ENCODE data around the gene APOBEC3F.
"Not testable (repeated sequence)": the region's sequence is repeated elsewhere in the genome, so short reads cannot be mapped to it uniquely, and the experiment has no call there.

Gene APOBEC3F

DNA sequence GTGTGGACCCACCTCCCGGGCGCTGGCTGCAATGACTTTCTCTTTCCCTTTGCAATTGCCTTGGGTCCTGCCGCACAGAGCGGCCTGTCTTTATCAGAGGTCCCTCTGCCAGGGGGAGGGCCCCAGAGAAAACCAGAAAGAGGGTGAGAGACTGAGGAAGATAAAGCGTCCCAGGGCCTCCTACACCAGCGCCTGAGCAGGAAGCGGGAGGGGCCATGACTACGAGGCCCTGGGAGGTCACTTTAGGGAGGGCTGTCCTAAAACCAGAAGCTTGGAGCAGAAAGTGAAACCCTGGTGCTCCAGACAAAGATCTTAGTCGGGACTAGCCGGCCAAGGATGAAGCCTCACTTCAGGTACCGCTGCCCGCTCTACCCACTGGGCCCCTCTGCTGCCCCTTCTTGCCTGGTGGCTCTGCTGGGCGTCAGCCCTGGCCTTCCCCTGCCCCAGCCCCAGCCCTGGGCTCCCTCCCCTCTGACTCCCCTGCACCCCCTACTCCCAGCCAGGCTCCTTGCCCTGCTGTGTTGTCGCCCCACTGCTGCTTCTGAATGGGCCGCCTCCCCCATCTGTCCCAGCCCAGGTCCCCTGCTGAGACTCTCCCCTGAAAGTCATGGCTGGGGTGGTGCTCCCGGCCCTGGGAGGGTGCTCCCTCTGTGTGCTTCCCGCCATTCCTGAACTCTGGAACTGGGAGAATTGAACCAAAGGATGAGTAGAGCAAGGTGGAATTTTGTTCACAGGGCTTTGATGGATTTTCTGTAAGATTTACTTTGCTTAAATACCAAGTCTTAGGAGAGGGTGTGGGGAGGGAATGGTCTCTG is 36.6 kb downstream of the APOBEC3F start, which contains the start of gene APOBEC3G:
TSS of gene APOBEC3G (plus strand) at position 250 of the 815 bp plus-strand sequence. CDS start at position 337, 87 bp downstream.
- Histone ChIP-seq H3K4me3 (ENCODE audit: low read depth in 1 of 2, low read length in 2 of 2) (peak within 1 kb of the TSS; percentile 64 to 79), H3K4me1 (ENCODE audit: control insufficient read depth in 1 of 2, insufficient read depth in 2 of 2, low read length in 2 of 2) (peaks cover 0 to 12% of the 10 kb centered on the region in 2 donors), H3K27ac (ENCODE audit: low read length) (peak within 1 kb of the TSS; percentile 49)
- not testable (repeated sequence) for H3K36me3 ChIP-seq (ENCODE audit: control insufficient read depth in 1 of 2, insufficient read depth in 2 of 2, low read length in 2 of 2); H3K9me3 ChIP-seq (ENCODE audit: control insufficient read depth in 1 of 2, low read length in 2 of 2); H3K27me3 ChIP-seq (ENCODE audit: low read depth, low read length)

DNA sequence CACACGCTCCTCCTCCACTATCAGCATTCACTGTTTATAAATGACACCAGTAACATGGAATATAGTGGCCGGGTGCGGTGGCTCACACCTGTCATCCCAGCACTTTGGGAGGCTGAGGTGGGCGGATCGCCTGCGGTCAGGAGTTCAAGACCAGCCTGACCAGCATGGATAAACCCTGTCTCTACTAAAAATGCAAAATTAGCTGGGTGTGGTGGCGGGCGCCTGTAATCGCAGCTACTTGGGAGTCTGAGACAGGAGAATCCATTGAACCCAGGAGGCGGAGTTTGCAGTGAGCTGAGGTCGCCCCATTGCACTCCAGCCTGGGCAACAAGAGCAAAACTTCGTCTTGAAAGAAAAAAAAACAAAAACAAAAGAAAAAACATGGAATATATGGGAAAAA is 37.2 kb downstream of the APOBEC3F start:
- peak overlapping the region; percentile 64 to 79 for H3K4me3 ChIP-seq (ENCODE audit: low read depth in 1 of 2, low read length in 2 of 2)
- not testable (repeated sequence) for H3K27ac ChIP-seq (ENCODE audit: low read length); H3K9me3 ChIP-seq (ENCODE audit: control insufficient read depth in 1 of 2, low read length in 2 of 2); H3K27me3 ChIP-seq (ENCODE audit: low read depth, low read length); H3K36me3 ChIP-seq (ENCODE audit: control insufficient read depth in 1 of 2, insufficient read depth in 2 of 2, low read length in 2 of 2)
- peaks cover 0 to 12% of the 10 kb centered on the region in 2 donors for H3K4me1 ChIP-seq (ENCODE audit: control insufficient read depth in 1 of 2, insufficient read depth in 2 of 2, low read length in 2 of 2)

DNA sequence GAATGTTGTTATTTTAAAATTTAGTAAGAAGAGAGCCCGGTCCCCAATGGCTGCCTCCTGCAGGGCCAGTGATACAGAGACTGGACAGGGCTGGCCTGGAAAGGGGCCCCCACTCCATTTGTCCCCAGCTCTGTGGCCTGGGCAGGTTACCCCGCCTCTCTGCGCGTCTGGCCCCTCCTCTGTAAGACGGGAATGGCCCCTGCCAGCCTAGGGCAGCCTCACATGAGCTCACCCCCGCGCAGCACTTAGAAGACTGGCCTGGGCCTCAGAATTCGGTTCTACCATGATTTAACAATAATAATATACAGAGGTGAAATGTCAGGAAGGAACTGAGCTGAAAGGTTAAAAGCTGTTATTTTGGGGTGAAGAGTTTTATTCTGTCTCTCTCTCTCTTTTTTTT is 37.7 kb downstream of the APOBEC3F start:
- H3K36me3 ChIP-seq (ENCODE audit: control insufficient read depth in 1 of 2, insufficient read depth in 2 of 2, low read length in 2 of 2) = peaks cover 0 to 5% of the 10 kb centered on the region in 2 donors
- H3K9me3 ChIP-seq (ENCODE audit: control insufficient read depth in 1 of 2, low read length in 2 of 2) = no peaks in the 10 kb centered on the region
- H3K27me3 ChIP-seq (ENCODE audit: low read depth, low read length) = no peaks in the 10 kb centered on the region
- no peak overlapping the region for H3K27ac ChIP-seq (ENCODE audit: low read length)
- peaks cover 0 to 12% of the 10 kb centered on the region in 2 donors for H3K4me1 ChIP-seq (ENCODE audit: control insufficient read depth in 1 of 2, insufficient read depth in 2 of 2, low read length in 2 of 2)
- no peak overlapping the region for H3K4me3 ChIP-seq (ENCODE audit: low read depth in 1 of 2, low read length in 2 of 2)

DNA sequence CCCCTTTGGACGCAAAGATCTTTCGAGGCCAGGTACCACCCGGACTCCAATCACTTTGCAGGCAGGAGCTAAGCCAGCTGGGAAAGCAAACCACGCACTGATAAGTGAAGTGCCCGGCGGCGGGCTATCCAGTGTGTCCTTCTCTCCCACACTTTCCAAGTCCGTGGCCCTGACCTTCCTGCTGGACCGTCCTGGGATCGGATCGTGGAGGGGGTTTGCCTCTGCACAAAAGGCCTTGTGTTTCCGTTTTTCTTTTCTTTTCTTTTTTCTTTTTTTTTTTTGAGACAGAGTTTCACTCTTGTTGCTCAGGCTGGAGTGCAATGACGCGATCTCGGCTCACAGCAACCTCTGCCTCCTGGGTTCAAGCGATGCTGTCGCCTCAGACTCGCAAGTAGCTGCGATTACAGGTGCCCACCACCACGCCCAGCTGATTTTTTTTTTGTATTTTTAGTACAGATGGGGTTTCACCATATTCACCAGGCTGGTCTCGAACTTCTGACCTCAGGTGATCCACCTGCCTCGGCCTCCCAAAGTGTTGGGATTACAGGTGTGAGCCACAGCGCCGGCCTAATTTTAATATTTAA is 38.5 kb downstream of the APOBEC3F start:
- H3K27me3 ChIP-seq (ENCODE audit: low read depth, low read length); H3K4me3 ChIP-seq (ENCODE audit: low read depth in 1 of 2, low read length in 2 of 2); H3K36me3 ChIP-seq (ENCODE audit: control insufficient read depth in 1 of 2, insufficient read depth in 2 of 2, low read length in 2 of 2); H3K9me3 ChIP-seq (ENCODE audit: control insufficient read depth in 1 of 2, low read length in 2 of 2); H3K27ac ChIP-seq (ENCODE audit: low read length): not testable (repeated sequence)
- peaks cover 0 to 12% of the 10 kb centered on the region in 2 donors for H3K4me1 ChIP-seq (ENCODE audit: control insufficient read depth in 1 of 2, insufficient read depth in 2 of 2, low read length in 2 of 2)

DNA sequence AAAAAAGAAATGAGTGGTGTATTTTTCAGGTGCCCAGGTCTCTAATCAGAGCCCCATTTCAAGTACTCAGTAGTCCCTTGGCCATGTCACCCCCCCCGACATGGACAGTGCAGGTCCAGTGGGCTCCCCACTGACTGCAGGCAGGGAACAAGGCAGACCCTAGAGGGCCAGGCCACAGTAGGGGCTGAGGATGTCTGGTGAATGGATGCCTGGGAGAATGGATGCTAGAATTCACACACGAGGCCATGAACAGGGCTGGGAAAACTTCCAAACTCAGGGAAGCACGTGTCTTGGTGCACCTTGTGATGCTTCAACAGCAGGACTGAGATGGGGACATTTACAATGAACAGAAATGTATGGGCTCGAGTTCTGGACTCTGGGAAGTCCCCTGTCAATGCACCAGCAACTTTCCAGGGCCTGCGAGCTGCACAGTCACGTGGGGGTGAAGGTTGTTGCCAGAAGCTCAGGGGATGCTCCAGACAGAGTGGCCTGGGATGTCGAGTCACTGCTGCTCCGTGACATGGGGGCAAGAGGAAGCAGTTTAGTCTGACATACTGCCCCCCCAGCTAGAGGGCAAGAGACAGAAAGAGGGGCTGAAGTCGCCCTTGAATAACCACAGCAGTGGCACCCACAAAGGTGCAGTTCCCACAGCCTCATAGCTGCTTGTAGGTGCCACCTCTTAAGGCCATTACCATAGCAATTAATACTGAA is 39.5 kb downstream of the APOBEC3F start:
- no peaks in the 10 kb centered on the region for H3K27me3 ChIP-seq (ENCODE audit: low read depth, low read length)
- H3K36me3 ChIP-seq (ENCODE audit: control insufficient read depth in 1 of 2, insufficient read depth in 2 of 2, low read length in 2 of 2) = peaks cover 0 to 5% of the 10 kb centered on the region in 2 donors
- no peak overlapping the region for H3K4me3 ChIP-seq (ENCODE audit: low read depth in 1 of 2, low read length in 2 of 2)
- H3K9me3 ChIP-seq (ENCODE audit: control insufficient read depth in 1 of 2, low read length in 2 of 2) = no peaks in the 10 kb centered on the region
- peaks cover 0 to 12% of the 10 kb centered on the region in 2 donors for H3K4me1 ChIP-seq (ENCODE audit: control insufficient read depth in 1 of 2, insufficient read depth in 2 of 2, low read length in 2 of 2)
- no peak overlapping the region for H3K27ac ChIP-seq (ENCODE audit: low read length)

DNA sequence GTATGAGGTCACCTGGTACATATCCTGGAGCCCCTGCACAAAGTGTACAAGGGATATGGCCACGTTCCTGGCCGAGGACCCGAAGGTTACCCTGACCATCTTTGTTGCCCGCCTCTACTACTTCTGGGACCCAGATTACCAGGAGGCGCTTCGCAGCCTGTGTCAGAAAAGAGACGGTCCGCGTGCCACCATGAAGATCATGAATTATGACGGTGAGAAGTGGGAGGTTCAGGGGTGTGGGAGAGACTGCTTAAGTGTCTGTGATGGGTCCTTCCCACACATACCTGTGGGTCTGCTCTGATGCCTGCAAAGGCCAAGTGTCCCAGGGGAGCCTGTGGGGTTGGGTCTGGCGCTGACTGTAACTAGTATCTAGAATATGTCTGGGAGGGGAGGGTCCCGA is 40.4 kb downstream of the APOBEC3F start:
- H3K4me3 ChIP-seq (ENCODE audit: low read depth in 1 of 2, low read length in 2 of 2) = no peak overlapping the region
- H3K27me3 ChIP-seq (ENCODE audit: low read depth, low read length) = no peaks in the 10 kb centered on the region
- H3K4me1 ChIP-seq (ENCODE audit: control insufficient read depth in 1 of 2, insufficient read depth in 2 of 2, low read length in 2 of 2) = peaks cover 0 to 12% of the 10 kb centered on the region in 2 donors
- peaks cover 0 to 5% of the 10 kb centered on the region in 2 donors for H3K36me3 ChIP-seq (ENCODE audit: control insufficient read depth in 1 of 2, insufficient read depth in 2 of 2, low read length in 2 of 2)
- H3K9me3 ChIP-seq (ENCODE audit: control insufficient read depth in 1 of 2, low read length in 2 of 2) = no peaks in the 10 kb centered on the region
- H3K27ac ChIP-seq (ENCODE audit: low read length) = no peak overlapping the region

DNA sequence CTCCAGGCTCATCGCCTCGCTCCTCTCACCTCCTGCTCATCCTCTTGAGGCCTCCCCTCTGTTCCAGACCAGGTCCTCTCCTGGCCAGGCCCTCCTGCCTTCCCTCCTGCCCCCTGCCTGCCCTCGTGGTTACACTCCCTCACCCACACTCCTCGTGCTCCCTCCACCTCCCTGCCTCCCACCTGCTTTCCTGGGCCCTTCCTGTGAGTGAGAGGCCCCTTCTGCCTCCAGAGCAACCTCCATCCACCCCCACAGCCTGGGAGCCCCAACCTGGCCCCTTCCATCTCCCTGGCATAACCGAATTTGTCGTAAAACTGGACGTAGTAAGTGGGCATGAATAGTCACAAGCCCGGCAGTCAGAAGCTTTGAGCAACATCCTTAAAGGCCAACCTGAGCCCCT is 40.9 kb downstream of the APOBEC3F start:
- Histone ChIP-seq H3K27ac (ENCODE audit: low read length) (no peak overlapping the region), H3K4me3 (ENCODE audit: low read depth in 1 of 2, low read length in 2 of 2) (no peak overlapping the region), H3K27me3 (ENCODE audit: low read depth, low read length) (no peaks in the 10 kb centered on the region), H3K4me1 (ENCODE audit: control insufficient read depth in 1 of 2, insufficient read depth in 2 of 2, low read length in 2 of 2) (peaks cover 0 to 12% of the 10 kb centered on the region in 2 donors), H3K36me3 (ENCODE audit: control insufficient read depth in 1 of 2, insufficient read depth in 2 of 2, low read length in 2 of 2) (peaks cover 0 to 6% of the 10 kb centered on the region in 2 donors), H3K9me3 (ENCODE audit: control insufficient read depth in 1 of 2, low read length in 2 of 2) (no peaks in the 10 kb centered on the region)

DNA sequence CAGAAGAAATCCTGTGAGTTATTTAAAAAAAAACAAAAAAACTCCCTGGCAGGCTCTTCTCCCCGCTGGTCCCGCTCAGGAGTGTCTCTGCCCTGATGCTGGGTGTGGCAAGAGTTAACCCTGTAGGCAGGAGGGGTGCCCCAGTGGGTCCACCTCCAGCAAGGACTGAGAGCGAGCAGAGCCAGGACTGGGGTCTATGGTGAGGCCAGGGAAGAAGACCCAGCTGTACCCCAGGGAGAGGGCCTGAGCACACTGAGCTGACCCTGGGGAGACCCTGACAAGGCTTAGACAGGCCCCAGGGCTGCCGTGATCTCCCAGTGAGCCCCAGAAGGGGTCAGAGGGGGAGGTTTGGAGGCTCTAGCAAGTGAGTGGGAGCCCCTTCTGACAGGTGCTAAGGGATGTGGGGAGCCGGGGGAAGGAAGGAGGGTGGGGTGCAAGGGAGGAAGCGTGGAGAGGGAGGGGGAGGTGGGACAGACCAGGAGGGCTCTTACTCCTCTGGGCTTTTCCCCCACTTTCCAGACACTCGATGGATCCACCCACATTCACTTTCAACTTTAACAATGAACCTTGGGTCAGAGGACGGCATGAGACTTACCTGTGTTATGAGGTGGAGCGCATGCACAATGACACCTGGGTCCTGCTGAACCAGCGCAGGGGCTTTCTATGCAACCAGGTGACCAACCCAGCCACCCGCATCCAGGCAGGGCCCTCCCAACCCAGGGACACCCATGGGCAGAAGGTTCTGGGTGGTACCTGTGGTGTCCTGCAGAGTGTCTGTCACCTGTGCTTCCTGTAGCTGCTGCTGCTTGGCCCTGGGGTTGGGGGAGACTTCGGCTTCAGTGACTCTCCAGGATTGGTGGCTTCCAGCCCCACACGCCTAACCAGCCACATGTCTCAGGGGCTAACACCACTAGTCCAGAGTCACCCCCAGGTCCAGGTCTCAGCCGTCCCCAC is 42.8 kb downstream of the APOBEC3F start:
- no peak overlapping the region for H3K27ac ChIP-seq (ENCODE audit: low read length)

DNA sequence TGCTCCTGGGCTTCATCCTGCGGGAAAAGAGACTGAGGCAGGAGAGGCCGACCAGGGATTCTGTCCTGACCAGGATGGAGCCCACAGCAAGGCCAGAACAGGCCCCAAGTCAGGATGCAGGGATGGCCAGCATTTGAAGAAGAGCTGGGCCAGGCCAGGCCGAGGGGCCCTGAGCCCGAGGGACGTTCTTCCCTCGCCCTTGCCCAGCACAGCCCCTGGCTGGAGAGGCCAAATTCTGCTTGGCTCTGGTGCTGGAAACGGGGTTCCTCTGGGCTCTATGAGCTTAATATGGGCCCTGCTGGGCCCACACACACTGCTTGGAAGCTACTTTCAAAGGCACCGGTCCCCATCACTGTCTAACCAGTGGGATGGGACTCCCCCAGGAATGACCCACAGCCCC is 44.0 kb downstream of the APOBEC3F start:
- H3K36me3 ChIP-seq (ENCODE audit: control insufficient read depth in 1 of 2, insufficient read depth in 2 of 2, low read length in 2 of 2) = peaks cover 0 to 13% of the 10 kb centered on the region in 2 donors
- H3K4me1 ChIP-seq (ENCODE audit: control insufficient read depth in 1 of 2, insufficient read depth in 2 of 2, low read length in 2 of 2) = peaks cover 0 to 5% of the 10 kb centered on the region in 2 donors
- no peaks in the 10 kb centered on the region for H3K9me3 ChIP-seq (ENCODE audit: control insufficient read depth in 1 of 2, low read length in 2 of 2)
- H3K27me3 ChIP-seq (ENCODE audit: low read depth, low read length) = no peaks in the 10 kb centered on the region
- H3K27ac ChIP-seq (ENCODE audit: low read length) = no peak overlapping the region
- no peak overlapping the region for H3K4me3 ChIP-seq (ENCODE audit: low read depth in 1 of 2, low read length in 2 of 2)

More for the DNA sequence above, 42.8 kb downstream of the APOBEC3F start:
- H3K36me3 ChIP-seq (ENCODE audit: control insufficient read depth in 1 of 2, insufficient read depth in 2 of 2, low read length in 2 of 2) = peaks cover 0 to 13% of the 10 kb centered on the region in 2 donors
- no peaks in the 10 kb centered on the region for H3K9me3 ChIP-seq (ENCODE audit: control insufficient read depth in 1 of 2, low read length in 2 of 2)
- peaks cover 0 to 5% of the 10 kb centered on the region in 2 donors for H3K4me1 ChIP-seq (ENCODE audit: control insufficient read depth in 1 of 2, insufficient read depth in 2 of 2, low read length in 2 of 2)
- H3K27me3 ChIP-seq (ENCODE audit: low read depth, low read length) = no peaks in the 10 kb centered on the region
- H3K4me3 ChIP-seq (ENCODE audit: low read depth in 1 of 2, low read length in 2 of 2) = no peak overlapping the region

DNA sequence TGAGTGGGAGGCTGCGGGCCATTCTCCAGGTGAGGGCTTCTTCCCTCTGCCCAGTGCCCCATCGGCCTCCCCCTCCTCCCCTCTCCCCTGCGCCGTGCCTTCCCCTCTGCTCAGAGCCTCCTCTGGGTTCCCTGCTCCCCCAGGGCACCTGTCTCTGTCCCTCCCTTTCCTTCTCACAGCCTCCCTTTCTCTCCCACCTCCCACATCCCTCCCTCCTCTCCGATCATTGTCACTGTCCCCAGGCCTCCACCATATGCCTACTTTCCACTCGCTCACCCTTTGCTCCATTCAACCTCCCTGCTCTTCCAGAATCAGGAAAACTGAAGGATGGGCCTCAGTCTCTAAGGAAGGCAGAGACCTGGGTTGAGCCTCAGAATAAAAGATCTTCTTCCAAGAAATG is 46.4 kb downstream of the APOBEC3F start:
- H3K27ac ChIP-seq (ENCODE audit: low read length) = no peak overlapping the region
- H3K4me3 ChIP-seq (ENCODE audit: low read depth in 1 of 2, low read length in 2 of 2) = no peak overlapping the region
- H3K27me3 ChIP-seq (ENCODE audit: low read depth, low read length) = peaks cover 4% of the 10 kb centered on the region
- H3K9me3 ChIP-seq (ENCODE audit: control insufficient read depth in 1 of 2, low read length in 2 of 2) = no peaks in the 10 kb centered on the region
- peaks cover 0 to 8% of the 10 kb centered on the region in 2 donors for H3K36me3 ChIP-seq (ENCODE audit: control insufficient read depth in 1 of 2, insufficient read depth in 2 of 2, low read length in 2 of 2)
- H3K4me1 ChIP-seq (ENCODE audit: control insufficient read depth in 1 of 2, insufficient read depth in 2 of 2, low read length in 2 of 2) = peaks cover 0 to 5% of the 10 kb centered on the region in 2 donors

All from muscle layer of duodenum (tissue), 2 donors.